Effector memory CD4-positive, alpha-beta T cell (primary cell): ENCODE measurements around the gene MEGF11.

Experiments
- DNase-seq, 3 donors: peaks; one replicate each; pipeline ENCODE4 v3.0.0-alpha.2; 2020
- H3K27ac ChIP-seq: 2 replicates; pipeline ENCODE4 v1.7.0; 2013; ENCODE audit warnings: mild to moderate bottlenecking, low read length, moderate library complexity; ENCODE audit not compliant: insufficient read depth, poor library complexity, severe bottlenecking
- H3K27me3 ChIP-seq: replicated peaks from 2 replicates; pipeline ENCODE4 v1.7.0; 2013; ENCODE audit warnings: mild to moderate bottlenecking, low read length; ENCODE audit not compliant: insufficient read depth, control insufficient read depth, poor library complexity, severe bottlenecking
- H3K36me3 ChIP-seq: 2 replicates; pipeline ENCODE4 v1.7.0; 2013; ENCODE audit warnings: mild to moderate bottlenecking, low read length, moderate library complexity; ENCODE audit not compliant: control insufficient read depth, insufficient read depth
- H3K4me1 ChIP-seq: 2 replicates; pipeline ENCODE4 v1.7.0; 2013; ENCODE audit warnings: low read length, mild to moderate bottlenecking; ENCODE audit not compliant: control insufficient read depth, insufficient read depth, poor library complexity, severe bottlenecking
- H3K4me3 ChIP-seq: 2 replicates; pipeline ENCODE4 v1.7.0; 2013; ENCODE audit warnings: low read length, low read depth, mild to moderate bottlenecking; ENCODE audit not compliant: insufficient read depth, poor library complexity, severe bottlenecking
- H3K9me3 ChIP-seq: 2 replicates; pipeline ENCODE4 v1.7.0; 2013; ENCODE audit warnings: mild to moderate bottlenecking, low read length, moderate library complexity; ENCODE audit not compliant: control insufficient read depth

Gene MEGF11

DNA sequence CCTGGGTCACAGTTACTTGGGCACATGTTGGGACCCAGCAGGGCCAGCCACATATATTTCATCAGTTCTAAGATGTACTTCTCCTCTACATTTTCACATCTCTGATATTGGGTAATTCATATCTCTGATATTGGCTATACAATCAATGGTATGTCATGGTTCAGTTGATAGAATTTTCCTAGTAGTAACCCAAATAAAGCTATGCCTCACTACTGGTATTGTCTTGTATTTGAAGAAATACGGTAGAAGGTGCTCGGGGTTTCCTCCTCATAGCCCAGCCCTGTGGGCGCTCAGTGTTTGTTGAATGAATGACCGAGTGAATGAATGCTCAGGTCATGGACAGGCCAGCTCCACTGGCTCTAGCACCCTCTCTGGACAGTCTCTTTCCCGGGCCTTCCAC lies 290.2 kb downstream of the MEGF11 start:
- no peaks in the 10 kb centered on the region for H3K27me3 ChIP-seq
- H3K4me3 ChIP-seq: no peak overlapping the region
- no peaks in the 10 kb centered on the region for H3K4me1 ChIP-seq
- no peak for DNase-seq
- no peaks in the 10 kb centered on the region for H3K36me3 ChIP-seq
- H3K27ac ChIP-seq: no peak overlapping the region
- H3K9me3 ChIP-seq: no peaks in the 10 kb centered on the region

DNA sequence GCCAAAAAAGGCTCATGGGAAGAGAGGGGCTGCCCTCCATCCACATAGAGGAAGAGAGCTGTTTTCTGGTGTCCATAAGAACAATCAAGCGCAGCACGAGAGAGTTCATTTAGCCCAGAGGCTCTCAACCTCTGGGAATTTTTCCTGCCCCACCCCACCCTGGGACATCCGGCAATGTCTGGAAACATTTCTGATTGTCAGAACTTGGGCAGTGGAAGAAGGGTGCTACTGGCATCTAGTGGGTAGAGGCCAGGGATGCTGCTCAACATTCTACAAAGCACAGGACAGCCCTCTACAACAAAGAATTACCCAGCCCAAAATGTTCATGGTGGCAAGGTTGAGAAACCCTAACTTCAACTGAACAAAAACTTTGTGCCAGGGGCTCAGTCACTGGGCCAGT lies 291.4 kb downstream of the MEGF11 start:
- Histone ChIP-seq H3K36me3 (no peaks in the 10 kb centered on the region), H3K4me1 (no peaks in the 10 kb centered on the region), H3K4me3 (no peak overlapping the region), H3K27ac (no peak overlapping the region), H3K27me3 (no peaks in the 10 kb centered on the region), H3K9me3 (no peaks in the 10 kb centered on the region)
- no peak for DNase-seq

DNA sequence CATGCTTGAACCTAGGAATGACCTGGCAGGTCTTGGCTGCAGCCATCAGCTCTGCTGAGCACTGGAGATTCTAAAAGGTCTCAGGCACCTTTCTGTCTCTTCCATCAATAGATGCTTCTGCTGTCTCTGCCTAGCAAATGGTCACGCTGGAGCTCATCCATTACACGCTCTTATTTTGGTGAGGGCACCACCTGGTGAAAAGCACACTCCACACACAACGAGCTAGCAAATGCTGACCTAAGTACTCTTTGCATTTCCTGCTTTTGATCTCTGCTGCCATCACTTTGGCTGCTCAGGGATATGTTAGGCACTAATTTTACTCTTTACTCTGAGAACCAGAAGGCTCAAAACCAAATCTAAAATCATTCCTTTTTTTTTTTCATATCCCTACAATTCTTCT lies 293.0 kb downstream of the MEGF11 start:
- Histone ChIP-seq H3K4me3 (no peak overlapping the region), H3K27me3 (no peaks in the 10 kb centered on the region), H3K27ac (no peak overlapping the region), H3K9me3 (no peaks in the 10 kb centered on the region), H3K4me1 (no peaks in the 10 kb centered on the region), H3K36me3 (no peaks in the 10 kb centered on the region)
- no peak for DNase-seq

GRCh38 chr15:65958835-65959234 lies 294.7 kb downstream of the MEGF11 start:
- Histone ChIP-seq H3K36me3 (no peaks in the 10 kb centered on the region), H3K27ac (no peak overlapping the region), H3K4me3 (no peak overlapping the region), H3K27me3 (no peaks in the 10 kb centered on the region), H3K4me1 (no peaks in the 10 kb centered on the region), H3K9me3 (no peaks in the 10 kb centered on the region)
- no peak for DNase-seq

- no peak for DNase-seq
- H3K4me1 ChIP-seq: no peaks in the 10 kb centered on the region
- H3K27me3 ChIP-seq: no peaks in the 10 kb centered on the region
- no peak overlapping the region for H3K4me3 ChIP-seq
- H3K9me3 ChIP-seq: no peaks in the 10 kb centered on the region
- H3K27ac ChIP-seq: no peak overlapping the region
- H3K36me3 ChIP-seq: no peaks in the 10 kb centered on the region
These were observed 296.1 kb downstream of the MEGF11 start for GRCh38 chr15:65957451-65957850.

DNA sequence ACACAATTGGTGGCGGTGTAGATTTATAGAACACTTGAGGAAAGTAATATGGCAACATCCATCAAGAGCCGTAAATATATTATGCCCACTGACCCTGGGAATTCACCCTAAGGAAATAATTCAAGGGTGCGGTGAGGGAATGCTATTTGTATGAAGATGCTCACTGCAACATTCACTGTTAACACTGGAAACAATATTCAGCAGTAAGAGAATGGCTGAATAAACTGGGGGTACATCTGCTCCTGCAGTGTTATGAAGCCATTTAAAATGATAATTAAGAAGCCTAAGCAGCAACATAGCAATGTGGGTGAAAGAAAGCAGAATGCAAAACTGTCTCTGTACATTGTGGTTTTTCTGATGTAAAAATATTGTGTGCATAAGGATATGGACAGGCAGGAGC lies 296.7 kb downstream of the MEGF11 start:
- no peaks in the 10 kb centered on the region for H3K36me3 ChIP-seq
- no peak overlapping the region for H3K27ac ChIP-seq
- H3K4me1 ChIP-seq: no peaks in the 10 kb centered on the region
- H3K27me3 ChIP-seq: no peaks in the 10 kb centered on the region
- H3K9me3 ChIP-seq: no peaks in the 10 kb centered on the region
- no peak for DNase-seq
- no peak overlapping the region for H3K4me3 ChIP-seq

DNA sequence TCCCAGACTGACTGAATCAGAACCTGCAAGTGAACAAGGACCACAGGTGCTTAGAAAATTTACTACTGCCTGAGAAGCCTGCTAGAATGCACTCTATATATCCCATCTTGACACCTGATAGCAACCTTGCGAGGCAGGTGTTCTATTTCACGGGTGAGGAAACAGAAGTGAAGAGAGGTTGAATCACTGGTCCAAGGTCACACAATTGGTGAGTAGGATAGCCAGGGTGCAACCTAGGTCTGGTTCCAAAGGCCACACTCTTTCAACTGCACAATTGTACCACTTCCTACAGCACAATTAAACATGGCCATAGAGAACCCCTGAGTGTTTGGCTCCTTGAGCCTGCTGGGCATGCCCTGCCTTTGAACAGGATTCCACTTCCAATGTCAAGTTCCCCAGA lies 297.2 kb downstream of the MEGF11 start:
- Histone ChIP-seq H3K4me3 (no peak overlapping the region), H3K4me1 (no peaks in the 10 kb centered on the region), H3K27ac (no peak overlapping the region), H3K27me3 (no peaks in the 10 kb centered on the region), H3K9me3 (no peaks in the 10 kb centered on the region), H3K36me3 (no peaks in the 10 kb centered on the region)
- DNase-seq: no peak

- H3K4me1 ChIP-seq: no peaks in the 10 kb centered on the region
- H3K9me3 ChIP-seq: no peaks in the 10 kb centered on the region
- H3K4me3 ChIP-seq: no peak overlapping the region
- H3K27ac ChIP-seq: no peak overlapping the region
- H3K36me3 ChIP-seq: no peaks in the 10 kb centered on the region
- H3K27me3 ChIP-seq: no peaks in the 10 kb centered on the region
- no peak for DNase-seq
These were observed 299.2 kb downstream of the MEGF11 start for GRCh38 chr15:65954289-65954741.

DNA sequence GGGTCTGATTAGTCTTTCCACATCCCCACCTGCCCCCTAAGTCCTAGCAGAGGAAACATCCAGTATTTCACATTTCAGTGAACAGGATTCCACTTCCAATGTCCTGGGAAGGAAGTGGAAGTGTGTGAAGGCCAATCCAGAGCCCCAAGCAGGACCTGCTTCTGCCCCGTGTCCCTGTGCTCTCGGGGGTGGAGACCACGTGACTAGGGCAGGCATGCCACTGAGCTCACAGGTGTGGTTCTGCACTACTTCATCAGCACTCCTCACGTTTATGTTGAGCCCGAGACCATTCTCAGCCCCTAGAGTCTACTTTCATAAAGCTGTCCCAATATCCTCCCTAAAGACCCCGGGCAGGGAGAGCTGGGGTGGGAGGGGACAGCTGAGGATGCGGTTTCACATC lies 299.9 kb downstream of the MEGF11 start:
- H3K27ac ChIP-seq: no peak overlapping the region
- no peaks in the 10 kb centered on the region for H3K36me3 ChIP-seq
- H3K4me1 ChIP-seq: no peaks in the 10 kb centered on the region
- no peaks in the 10 kb centered on the region for H3K9me3 ChIP-seq
- no peaks in the 10 kb centered on the region for H3K27me3 ChIP-seq
- H3K4me3 ChIP-seq: no peak overlapping the region
- DNase-seq: no peak

DNA sequence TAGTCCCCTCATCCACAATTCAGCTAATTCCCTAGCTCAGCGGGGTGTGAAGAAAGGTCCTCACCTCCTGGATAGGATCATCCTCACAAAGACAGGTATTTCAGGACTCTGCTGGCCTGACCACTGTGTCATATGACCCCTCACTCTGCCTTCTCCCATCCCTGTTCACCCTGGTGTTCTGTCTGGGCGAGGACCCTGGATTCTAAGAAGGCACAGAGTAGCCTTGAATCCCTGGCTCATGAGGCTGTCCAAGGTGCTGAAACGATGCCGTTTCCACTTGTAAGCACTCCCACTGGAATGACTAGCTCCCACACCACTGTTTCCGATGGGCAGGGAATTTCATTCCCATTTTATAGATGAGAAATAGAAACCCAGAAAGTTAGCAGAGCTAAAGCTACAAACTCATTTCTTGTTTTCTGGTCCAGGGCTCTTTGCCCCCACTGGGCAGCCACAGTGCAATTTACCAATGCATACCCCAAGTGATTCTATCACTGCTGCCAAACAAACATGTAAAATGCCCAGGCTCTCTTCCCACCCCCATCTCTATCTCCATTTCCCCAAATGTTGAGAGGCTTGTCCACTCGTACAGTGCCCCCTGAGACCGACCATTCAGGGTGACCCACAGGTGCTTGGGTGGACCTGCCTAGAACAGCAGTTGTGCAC lies 301.0 kb downstream of the MEGF11 start:
- H3K27me3 ChIP-seq: no peaks in the 10 kb centered on the region
- H3K4me1 ChIP-seq: no peaks in the 10 kb centered on the region
- H3K27ac ChIP-seq: no peak overlapping the region
- no peak overlapping the region for H3K4me3 ChIP-seq
- H3K36me3 ChIP-seq: no peaks in the 10 kb centered on the region
- H3K9me3 ChIP-seq: no peaks in the 10 kb centered on the region
- DNase-seq: no peak
